LoVo (cell line): ENCODE measurements around the gene NKPD1.
"Not testable (repeated sequence)": the region's sequence is repeated elsewhere in the genome, so short reads cannot be mapped to it uniquely, and the experiment has no call there.

Experiments
- DNase-seq: peaks from one replicate; pipeline ENCODE4 v3.0.0-alpha.2; 2016; ENCODE audit warnings: low spot score

The NKPD1 gene

GRCh38 chr19:45139286-45140143 is 21.3 kb downstream of the NKPD1 start:
- no peak for DNase-seq

GRCh38 chr19:45138303-45138751 is 22.5 kb downstream of the NKPD1 start:
- no peak for DNase-seq

GRCh38 chr19:45137179-45137761 is 23.5 kb downstream of the NKPD1 start:
- DNase-seq: no peak

GRCh38 chr19:45136507-45137178 is 24.1 kb downstream of the NKPD1 start:
- no peak for DNase-seq

- DNase-seq: no peak
Observed at GRCh38 chr19:45135176-45135885, 25.5 kb downstream of the NKPD1 start.

GRCh38 chr19:45133661-45134060 is 27.1 kb downstream of the NKPD1 start:
- no peak for DNase-seq

GRCh38 chr19:45130888-45131615 is 29.7 kb downstream of the NKPD1 start:
- no peak for DNase-seq

GRCh38 chr19:45130236-45130635 is 30.5 kb downstream of the NKPD1 start:
- no peak for DNase-seq

GRCh38 chr19:45128806-45129205 is 32.0 kb downstream of the NKPD1 start:
- no peak for DNase-seq

GRCh38 chr19:45128146-45128545 is 32.6 kb downstream of the NKPD1 start:
- no peak for DNase-seq

- no peak for DNase-seq
Observed at GRCh38 chr19:45126654-45127053, 34.1 kb downstream of the NKPD1 start.

GRCh38 chr19:45125975-45126493 is 34.7 kb downstream of the NKPD1 start:
- DNase-seq: peak; percentile 18

GRCh38 chr19:45125360-45125759 is 35.4 kb downstream of the NKPD1 start:
- DNase-seq: no peak

GRCh38 chr19:45124021-45124420 is 36.8 kb downstream of the NKPD1 start:
- DNase-seq: no peak

- no peak for DNase-seq
Observed at GRCh38 chr19:45123440-45123850, 37.3 kb downstream of the NKPD1 start.

- no peak for DNase-seq
Observed at GRCh38 chr19:45122832-45123231, 38.0 kb downstream of the NKPD1 start.

GRCh38 chr19:45121827-45122345 is 38.9 kb downstream of the NKPD1 start:
- no peak for DNase-seq

- no peak for DNase-seq
Observed at GRCh38 chr19:45119582-45119981, 41.2 kb downstream of the NKPD1 start.

- not testable (repeated sequence) for DNase-seq
Observed at GRCh38 chr19:45118591-45119355, 42.0 kb downstream of the NKPD1 start.

GRCh38 chr19:45118106-45118505 is 42.7 kb downstream of the NKPD1 start:
- no peak for DNase-seq
